Stomach smooth muscle (tissue), 2 donors: ENCODE data around the gene MS4A4E.
"Not testable (repeated sequence)": the region's sequence is repeated elsewhere in the genome, so short reads cannot be mapped to it uniquely, and the experiment has no call there.

Experiments used
- H3K27ac ChIP-seq: one replicate; pipeline ENCODE4 v1.7.0; 2013; ENCODE audit warnings: mild to moderate bottlenecking, low read length, inconsistent platforms
- H3K27me3 ChIP-seq, 2 donors: one replicate each; pipeline ENCODE4 v1.7.0; 2013; ENCODE audit warnings: low read length in 2 of 2; ENCODE audit not compliant: insufficient read depth in 2 of 2, control insufficient read depth in 1 of 2
- H3K36me3 ChIP-seq, 2 donors: one replicate each; pipeline ENCODE4 v1.7.0; 2013; ENCODE audit warnings: low read length in 2 of 2; ENCODE audit not compliant: control insufficient read depth in 2 of 2, insufficient read depth in 2 of 2
- H3K4me1 ChIP-seq: one replicate; pipeline ENCODE4 v1.7.0; 2013; ENCODE audit warnings: low read length; ENCODE audit not compliant: control insufficient read depth, insufficient read depth
- H3K4me3 ChIP-seq, 2 donors: one replicate each; pipeline ENCODE4 v1.7.0; 2013; ENCODE audit warnings: low read length in 2 of 2
- H3K9ac ChIP-seq, 2 donors: one replicate each; pipeline ENCODE4 v1.7.0; 2013; ENCODE audit warnings: low read length in 2 of 2, mild to moderate bottlenecking in 1 of 2
- H3K9me3 ChIP-seq, 2 donors: one replicate each; pipeline ENCODE4 v1.7.0; 2013; ENCODE audit warnings: low read length in 2 of 2; ENCODE audit not compliant: control insufficient read depth in 2 of 2
- donor health status: healthy.
- donor health status: Pancreatic carcinoma.

Gene MS4A4E

GRCh38 chr11:60194511-60194910 lies 48.4 kb downstream of the MS4A4E start:
- H3K4me1 ChIP-seq, result no peaks in the 10 kb centered on the region
- no peak overlapping the region for H3K9ac ChIP-seq
- no peaks in the 10 kb centered on the region for H3K27me3 ChIP-seq
- no peaks in the 10 kb centered on the region for H3K36me3 ChIP-seq
- H3K9me3 ChIP-seq, result no peaks in the 10 kb centered on the region
- no peak overlapping the region for H3K27ac ChIP-seq
- no peak overlapping the region for H3K4me3 ChIP-seq

- Histone ChIP-seq H3K9ac (no peak overlapping the region), H3K4me1 (no peaks in the 10 kb centered on the region), H3K27me3 (no peaks in the 10 kb centered on the region), H3K36me3 (no peaks in the 10 kb centered on the region), H3K9me3 (no peaks in the 10 kb centered on the region), H3K4me3 (no peak overlapping the region), H3K27ac (no peak overlapping the region)
These were observed 49.1 kb downstream of the MS4A4E start for GRCh38 chr11:60193687-60194433.

GRCh38 chr11:60192564-60192963 lies 50.4 kb downstream of the MS4A4E start:
- not testable (repeated sequence) for H3K9ac ChIP-seq, H3K4me3 ChIP-seq, H3K4me1 ChIP-seq, H3K36me3 ChIP-seq, H3K27ac ChIP-seq, H3K27me3 ChIP-seq, H3K9me3 ChIP-seq

DNA sequence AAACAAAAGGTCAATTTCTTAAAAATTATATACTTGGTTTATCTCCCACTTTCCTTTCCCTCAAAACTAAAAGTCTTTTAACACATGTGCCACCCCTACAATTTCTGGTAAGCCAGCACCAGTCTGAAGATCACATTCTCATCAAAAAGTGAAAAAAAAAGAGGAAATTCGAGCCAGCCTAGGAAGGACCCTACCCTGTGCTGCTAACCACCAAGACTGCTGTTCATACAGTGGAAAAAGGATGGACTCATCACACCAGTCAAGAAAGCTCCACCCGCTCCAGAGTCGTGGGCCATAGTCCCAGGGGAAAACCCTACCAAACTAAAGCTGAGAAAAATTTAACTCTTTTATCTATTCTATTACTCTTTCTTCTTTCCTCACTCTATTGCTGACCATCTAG lies 54.5 kb downstream of the MS4A4E start:
- not testable (repeated sequence) for H3K4me3 ChIP-seq, H3K9ac ChIP-seq, H3K27ac ChIP-seq, H3K4me1 ChIP-seq, H3K36me3 ChIP-seq, H3K27me3 ChIP-seq, H3K9me3 ChIP-seq

DNA sequence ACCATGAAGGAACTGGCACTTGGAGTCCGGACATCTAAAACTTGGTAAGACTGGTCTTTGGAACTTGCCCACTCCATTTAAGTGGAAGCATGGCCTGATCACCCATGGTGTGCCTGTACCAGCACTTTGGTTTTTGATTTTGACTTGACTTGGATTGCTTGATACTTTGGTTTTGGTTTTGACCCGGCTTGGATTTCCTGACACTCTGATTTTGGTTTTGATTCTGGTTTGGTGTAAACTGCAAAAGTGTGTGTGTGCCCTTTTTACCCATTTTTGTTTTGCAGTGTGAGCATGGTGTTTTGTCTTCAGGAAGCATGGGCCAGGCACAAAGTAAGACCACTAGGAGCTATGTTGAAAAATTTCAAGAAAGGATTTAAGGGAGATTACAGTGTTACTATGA lies 56.8 kb downstream of the MS4A4E start:
- not testable (repeated sequence) for H3K9ac ChIP-seq, H3K4me1 ChIP-seq, H3K36me3 ChIP-seq, H3K27ac ChIP-seq, H3K27me3 ChIP-seq, H3K9me3 ChIP-seq, H3K4me3 ChIP-seq

DNA sequence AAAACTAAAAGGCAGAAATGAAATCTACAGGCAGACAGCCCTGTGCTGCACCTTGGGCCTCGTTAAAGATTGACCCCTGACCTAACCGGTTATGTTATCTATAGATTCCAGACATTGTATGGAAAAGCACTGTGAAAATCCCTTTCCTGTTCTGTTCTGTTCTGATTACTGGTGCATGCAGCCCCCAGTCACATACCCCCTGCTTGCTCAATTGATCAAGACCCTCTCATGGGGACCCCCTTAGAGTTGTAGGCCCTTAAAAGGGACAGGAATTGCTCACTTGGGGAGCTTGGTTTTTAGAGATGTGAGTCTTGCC lies 57.5 kb downstream of the MS4A4E start:
- not testable (repeated sequence) for H3K4me1 ChIP-seq, H3K9ac ChIP-seq, H3K27me3 ChIP-seq, H3K36me3 ChIP-seq, H3K4me3 ChIP-seq, H3K9me3 ChIP-seq, H3K27ac ChIP-seq

GRCh38 chr11:60184824-60185511 lies 58.0 kb downstream of the MS4A4E start:
- Histone ChIP-seq H3K4me1 (no peaks in the 10 kb centered on the region), H3K27ac (no peak overlapping the region), H3K27me3 (no peaks in the 10 kb centered on the region), H3K36me3 (no peaks in the 10 kb centered on the region), H3K9me3 (no peaks in the 10 kb centered on the region), H3K4me3 (no peak overlapping the region), H3K9ac (no peak overlapping the region)

DNA sequence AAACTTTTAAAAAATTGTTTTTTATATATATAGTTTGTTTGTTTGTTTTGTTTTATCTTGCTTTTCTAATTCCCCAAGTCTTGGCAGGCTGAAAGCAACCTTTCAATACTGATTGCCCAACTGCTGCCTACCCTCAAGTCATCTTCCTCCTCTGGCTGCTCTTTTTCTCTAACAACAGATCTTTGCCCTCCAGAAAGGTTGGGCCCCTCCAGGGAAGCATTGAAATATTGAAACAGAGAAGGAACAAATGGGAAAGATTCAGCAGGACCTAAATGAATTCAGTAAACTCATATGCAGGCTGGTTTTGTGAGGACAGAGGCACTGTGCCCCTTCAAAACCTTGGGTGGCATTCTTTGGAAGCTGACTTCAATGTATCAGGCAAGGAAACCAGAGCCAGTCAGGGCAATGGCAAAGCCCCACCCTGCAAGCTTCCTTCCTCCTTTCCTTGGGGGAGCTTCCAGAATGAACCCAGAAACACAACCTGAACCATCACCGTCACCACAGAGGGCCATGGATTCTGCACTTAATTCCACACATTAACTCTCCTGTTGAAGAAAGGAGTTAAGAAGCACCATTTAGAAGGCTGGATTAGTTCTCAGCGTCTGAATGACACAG lies 59.2 kb downstream of the MS4A4E start:
- Histone ChIP-seq H3K27ac (no peak overlapping the region), H3K4me3 (no peak overlapping the region), H3K36me3 (no peaks in the 10 kb centered on the region), H3K27me3 (no peaks in the 10 kb centered on the region), H3K9me3 (no peaks in the 10 kb centered on the region), H3K9ac (no peak overlapping the region), H3K4me1 (no peaks in the 10 kb centered on the region)

- Histone ChIP-seq H3K4me1 (no peaks in the 10 kb centered on the region), H3K36me3 (no peaks in the 10 kb centered on the region), H3K9ac (no peak within 1 kb of the TSS), H3K4me3 (peak within 1 kb of the TSS in 1 of 2 donors; percentile 31), H3K27me3 (no peaks in the 10 kb centered on the region), H3K27ac (no peak within 1 kb of the TSS), H3K9me3 (no peaks in the 10 kb centered on the region)
These were observed 60.2 kb downstream of the MS4A4E start, which contains the start of gene MS4A6A for GRCh38 chr11:60182541-60183330. Gene MS4A6A, minus strand, starts transcription at chr11:60183083. Its CDS starts 1,356 bp downstream, at chr11:60181727.

GRCh38 chr11:60175860-60176275 lies 67.1 kb downstream of the MS4A4E start:
- Histone ChIP-seq H3K4me1 (no peaks in the 10 kb centered on the region), H3K9ac (no peak overlapping the region), H3K9me3 (no peaks in the 10 kb centered on the region), H3K27ac (no peak overlapping the region), H3K36me3 (no peaks in the 10 kb centered on the region), H3K4me3 (no peak overlapping the region), H3K27me3 (no peaks in the 10 kb centered on the region)
